ENCODE results near the gene FNBP1L.

Gene FNBP1L

DNA sequence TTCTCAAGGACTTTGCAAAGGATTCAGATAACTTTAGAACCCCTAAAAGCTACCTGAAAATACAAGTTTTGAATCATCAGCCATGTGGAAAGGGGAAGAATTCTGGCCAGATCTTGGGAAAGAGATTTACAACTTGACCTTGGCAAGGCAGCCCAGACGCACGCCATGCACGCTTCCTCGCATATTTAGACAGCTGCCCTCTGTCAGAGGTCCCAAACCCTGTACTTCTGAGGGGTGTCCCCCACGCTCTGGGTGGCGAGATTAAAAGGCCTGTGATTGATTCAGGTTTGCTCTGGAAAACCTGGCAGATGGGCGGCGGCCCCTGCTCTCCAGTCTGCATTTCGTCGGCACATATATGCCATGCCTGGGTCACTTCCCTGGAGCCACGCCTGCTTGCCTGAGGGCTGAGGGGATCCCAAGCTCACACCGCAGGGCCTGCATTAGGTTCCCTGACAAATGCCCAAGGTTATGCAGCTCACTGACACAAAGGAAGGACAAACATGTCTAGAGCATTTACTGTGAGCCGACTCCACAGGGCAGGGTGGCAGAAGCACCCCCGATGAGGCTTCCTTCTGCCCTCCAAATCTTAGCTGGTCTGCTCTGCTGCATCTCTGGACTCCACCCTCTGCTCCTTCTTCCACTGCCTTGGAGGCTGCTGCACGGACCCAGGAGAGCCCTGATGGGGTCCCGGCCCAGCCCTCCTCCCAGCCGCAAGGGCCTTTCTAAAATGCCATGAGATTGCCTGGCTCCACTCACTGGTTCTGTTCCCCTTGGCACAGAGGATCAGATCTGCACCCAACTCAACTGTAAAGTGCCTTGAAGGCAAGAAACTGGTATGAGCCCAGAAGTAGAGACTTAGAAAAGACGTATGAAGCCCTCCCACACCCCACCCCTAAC lies 129.9 kb downstream of the FNBP1L start:
- no peak overlapping the region for H3K9ac ChIP-seq (ENCODE audit: low read depth, low read length, poor library complexity, severe bottlenecking)
- no peak overlapping the region for H3K4me2 ChIP-seq (ENCODE audit: low read depth, low read length, poor library complexity, severe bottlenecking)
- TF ChIP-seq CTCF (conservative IDR thresholded peaks at IDR 0.05; ENCODE audit: low read length), result no peak
- no peak for TF ChIP-seq EZH2phosphoT487 (IDR thresholded peaks at IDR 0.05; ENCODE audit: borderline replicate concordance)
- H3F3A ChIP-seq (ENCODE audit: low read depth), result no peaks in the 10 kb centered on the region
- H4K20me1 ChIP-seq (ENCODE audit: insufficient read depth, low read length, poor library complexity, severe bottlenecking), result no peaks in the 10 kb centered on the region
- H3K4me1 ChIP-seq (ENCODE audit: insufficient read depth, low read length, poor library complexity, severe bottlenecking), result no peaks in the 10 kb centered on the region
- no peaks in the 10 kb centered on the region for H3K27me3 ChIP-seq (ENCODE audit: insufficient read depth, low read length, poor library complexity, severe bottlenecking)
- no peaks in the 10 kb centered on the region for H3K9me2 ChIP-seq (replicated peaks; ENCODE audit: low read depth, low read length)
- no peaks in the 10 kb centered on the region for H3K9me3 ChIP-seq (ENCODE audit: insufficient read depth, low read depth, low read length)
- H3K36me3 ChIP-seq (ENCODE audit: insufficient read depth, low read length), result no peaks in the 10 kb centered on the region
- H2AFZ ChIP-seq (ENCODE audit: low read length), result no peak overlapping the region
- H3K4me3 ChIP-seq (ENCODE audit: low read length, poor library complexity, severe bottlenecking), result no peak overlapping the region
- no peaks in the 10 kb centered on the region for H3K79me2 ChIP-seq (ENCODE audit: insufficient read depth, low read length)

DNA sequence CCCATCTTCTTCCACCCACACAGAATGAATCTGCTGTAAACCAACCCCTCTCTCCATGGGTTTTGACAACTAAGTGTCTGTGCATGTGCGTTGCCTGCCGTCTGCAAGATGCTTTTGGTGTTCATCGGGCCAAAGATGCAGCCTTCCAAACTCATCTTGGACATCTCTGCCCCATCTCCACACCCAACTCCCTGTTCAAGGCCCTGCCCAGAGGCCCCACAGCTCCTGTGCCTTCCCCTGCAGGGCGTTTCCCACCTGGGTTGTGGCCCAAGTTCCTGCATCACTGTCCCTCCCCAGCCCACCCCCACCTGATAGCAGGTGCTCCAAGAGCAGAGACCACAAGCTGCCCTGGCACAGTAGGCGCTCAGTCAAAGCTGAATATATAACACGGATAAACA lies 130.5 kb downstream of the FNBP1L start:
- no peaks in the 10 kb centered on the region for H3K36me3 ChIP-seq (ENCODE audit: insufficient read depth, low read length)
- no peaks in the 10 kb centered on the region for H3K4me1 ChIP-seq (ENCODE audit: insufficient read depth, low read length, poor library complexity, severe bottlenecking)
- no peak overlapping the region for H3K4me2 ChIP-seq (ENCODE audit: low read depth, low read length, poor library complexity, severe bottlenecking)
- no peaks in the 10 kb centered on the region for H4K20me1 ChIP-seq (ENCODE audit: insufficient read depth, low read length, poor library complexity, severe bottlenecking)
- H3K4me3 ChIP-seq (ENCODE audit: low read length, poor library complexity, severe bottlenecking), result no peak overlapping the region
- H3K9ac ChIP-seq (ENCODE audit: low read depth, low read length, poor library complexity, severe bottlenecking), result no peak overlapping the region
- H3K79me2 ChIP-seq (ENCODE audit: insufficient read depth, low read length), result no peaks in the 10 kb centered on the region
- TF ChIP-seq CTCF (conservative IDR thresholded peaks at IDR 0.05; ENCODE audit: low read length) (no peak), EZH2phosphoT487 (IDR thresholded peaks at IDR 0.05; ENCODE audit: borderline replicate concordance) (no peak)
- H3K9me2 ChIP-seq (replicated peaks; ENCODE audit: low read depth, low read length), result no peaks in the 10 kb centered on the region
- H2AFZ ChIP-seq (ENCODE audit: low read length), result no peak overlapping the region
- H3K9me3 ChIP-seq (ENCODE audit: insufficient read depth, low read depth, low read length), result no peaks in the 10 kb centered on the region
- no peaks in the 10 kb centered on the region for H3K27me3 ChIP-seq (ENCODE audit: insufficient read depth, low read length, poor library complexity, severe bottlenecking)
- H3F3A ChIP-seq (ENCODE audit: low read depth), result no peaks in the 10 kb centered on the region

GRCh38 chr1:93578911-93579825 lies 131.2 kb downstream of the FNBP1L start:
- no peaks in the 10 kb centered on the region for H3K9me2 ChIP-seq (replicated peaks; ENCODE audit: low read depth, low read length)
- no peaks in the 10 kb centered on the region for H3K36me3 ChIP-seq (ENCODE audit: insufficient read depth, low read length)
- no peak overlapping the region for H3K9ac ChIP-seq (ENCODE audit: low read depth, low read length, poor library complexity, severe bottlenecking)
- no peaks in the 10 kb centered on the region for H3K79me2 ChIP-seq (ENCODE audit: insufficient read depth, low read length)
- H3K9me3 ChIP-seq (ENCODE audit: insufficient read depth, low read depth, low read length), result no peaks in the 10 kb centered on the region
- no peaks in the 10 kb centered on the region for H3F3A ChIP-seq (ENCODE audit: low read depth)
- no peak overlapping the region for H3K4me2 ChIP-seq (ENCODE audit: low read depth, low read length, poor library complexity, severe bottlenecking)
- no peak overlapping the region for H3K4me3 ChIP-seq (ENCODE audit: low read length, poor library complexity, severe bottlenecking)
- TF ChIP-seq CTCF (conservative IDR thresholded peaks at IDR 0.05; ENCODE audit: low read length) (no peak), EZH2phosphoT487 (IDR thresholded peaks at IDR 0.05; ENCODE audit: borderline replicate concordance) (no peak)
- no peaks in the 10 kb centered on the region for H3K27me3 ChIP-seq (ENCODE audit: insufficient read depth, low read length, poor library complexity, severe bottlenecking)
- H2AFZ ChIP-seq (ENCODE audit: low read length), result no peak overlapping the region
- no peaks in the 10 kb centered on the region for H4K20me1 ChIP-seq (ENCODE audit: insufficient read depth, low read length, poor library complexity, severe bottlenecking)
- no peaks in the 10 kb centered on the region for H3K4me1 ChIP-seq (ENCODE audit: insufficient read depth, low read length, poor library complexity, severe bottlenecking)

All from Loucy (cell line).